Heart right ventricle (tissue), 16 donors: Measurements from ENCODE around the gene SLFN12. TPM values are rescaled to one million over a fixed set of nuclear protein-coding genes. Genes with fewer than 3 reads are reported as not detected.

Experiments used
- ATAC-seq, 8 donors: fragments of 200-7000 bp; cut with Tn5 transposase; one replicate each; pipeline ENCODE4 v1.9.1; 2020; ENCODE audit warnings: mild to moderate bottlenecking in 8 of 8, moderate library complexity in 8 of 8, moderate number of reproducible peaks in 1 of 8
- DNase-seq, 2 donors: peaks; one replicate each; pipeline ENCODE4 v3.0.0-alpha.2; 2020
- H3K27ac ChIP-seq, 10 donors: fragments of 200-600 bp; sonication (generic) in 2 of 10; one replicate each; pipeline versions ENCODE4 v1.5.0 to v1.8.0; 2020 to 2022; ENCODE audit warnings: mild to moderate bottlenecking in 3 of 10
- H3K27me3 ChIP-seq, 7 donors: fragments of 200-600 bp; one replicate each; pipeline ENCODE4 v1.8.0; 2021 to 2022; ENCODE audit warnings: mild to moderate bottlenecking in 2 of 7
- H3K36me3 ChIP-seq, 9 donors: fragments of 200-600 bp; sonication (generic) in 1 of 9; one replicate each; pipeline versions ENCODE4 v1.5.0 to v1.8.0; 2020 to 2022; ENCODE audit warnings: mild to moderate bottlenecking in 2 of 9
- H3K4me1 ChIP-seq, 9 donors: fragments of 200-600 bp; sonication (generic) in 1 of 9; one replicate each; pipeline versions ENCODE4 v1.5.0 to v1.8.0; 2020 to 2022; ENCODE audit warnings: mild to moderate bottlenecking in 4 of 9
- H3K4me3 ChIP-seq, 10 donors: fragments of 200-600 bp; sonication (generic) in 2 of 10; one replicate each; pipeline versions ENCODE4 v1.5.0 to v1.8.0; 2020 to 2022; ENCODE audit warnings: mild to moderate bottlenecking in 7 of 10, moderate library complexity in 2 of 10
- H3K9me3 ChIP-seq, 11 donors: fragments of 200-600 bp in 10 of 11; sonication (generic) in 2 of 11; one replicate each; pipeline versions ENCODE4 v1.5.0 to v1.8.0; 2013 to 2022; ENCODE audit warnings: mild to moderate bottlenecking in 2 of 11, control low read depth in 1 of 11, moderate library complexity in 1 of 11
- CTCF ChIP-seq, 9 donors: fragments of 200-600 bp; sonication (generic) in 2 of 9; IDR thresholded peaks; one replicate each; pipeline versions ENCODE4 v1.5.0 to v1.8.0; 2021 to 2022; ENCODE audit warnings: antibody characterized with exemption in 9 of 9, mild to moderate bottlenecking in 5 of 9, moderate library complexity in 1 of 9
- WGBS, 2 donors: extraction: QIAGEN DNeasy Blood & Tissue Kit; methylation state at CpG; one replicate each; pipeline ENCODE4 v1.1.7; 2013; ENCODE audit warnings: inconsistent platforms in 1 of 2; 5-methylcytosine and 5-hydroxymethylcytosine counted together
- intact Hi-C, 10 donors: fragments of 100-400 bp; cut with DNase I; formaldehyde crosslinking; loops; one replicate each; pipeline versions ENCODE4 v1.11.1 to v1.14.2; 2022
- polyA plus RNA-seq, 2 donors: library from polyadenylated mRNA; stranded (reverse); fragments of 200-250 nt; gene quantifications; one replicate each; pipeline ENCODE4 v1.2.3, GENCODE V29; 2013
- total RNA-seq, 10 donors: library from RNA; stranded (reverse); fragmentation: NEBNext Ultra II Directional in 3 of 10; extraction: Animal tissue kit (Norgen Biotek cat#: 25700) in 3 of 10; gene quantifications; one replicate each; pipeline versions ENCODE4 v1.2.1 to v1.2.4, GENCODE V29; 2021 to 2023
- donor health status: Arrhythmogenic right ventricular cardiomyopathy.
- donor health status: ischemic (EF 13 %, LVEDD 7.1; RV severe dilation, severe dysfunction).
- donor health status: healthy with polysubstance abuse.
- donor health status: DM: no; HTN: yes; CAD: no.
- donor health status: DM: no; HTN: no; CAD: no.
- donor health status: ischemic (EF 25% LVEDD 6.9; RV normal size, moderate dysfunction).
- donor health status: ischemic (EF 25% LVEDD 5.7; RV mildly dilated, moderate dysfunction).
- donor health status: healthy.
- donor health status: DM: yes; HTN: yes; CAD: no.
- donor health status: Ischemic cardiomyopathy.
- donor health status: ischemic (EF 35%, LVEDD 5.7; RV mildly dilated, moderate dysfunction).
- donor health status: nonischemic (EF 11% LVEDD 7.7; RV severe dilation, severe dysfunction).
- donor health status: DM: yes; HTN: yes; CAD: no.
- donor health status: PGD.
- donor health status: ischemic (EF 29% LVEDD 5.4; RV normal size, mild dysfunction).
- donor health status: nonischemic (EF 23%, LVEDD 6.1; RV moderate dilation, normal function).

The SLFN12 gene
- total and polyA plus RNA-seq, 12 donors = 0.96 to 7.8 (median 3.8) TPM

- H3K9me3 ChIP-seq = peaks cover 0 to 12% (median 0%) of the 10 kb centered on the region in 11 donors
- H3K27ac ChIP-seq = peak overlapping the region in 9 of 10 donors; percentile 28 to 99 (median 75)
- ATAC-seq (no peak), DNase-seq (no peak)
- WGBS, 2 donors = 11 to 18% methylated on average over 1 of the region's 1 CpG
- peaks cover 0 to 52% (median 15%) of the 10 kb centered on the region in 9 donors for H3K4me1 ChIP-seq
- intact Hi-C loops = loop anchor here in 5 of 10 donors (5.0 to 10.0 kb wide), 5 partner anchors 56 to 159 kb away; partner anchors contain the start of genes SLFN12 (in 3 of the 5) and SLFN12L (in 2 of the 5)
- H3K36me3 ChIP-seq = no peaks in the 10 kb centered on the region
- H3K27me3 ChIP-seq = peaks cover 0 to 17% (median 0%) of the 10 kb centered on the region in 7 donors
- peak overlapping the region in 4 of 10 donors; percentile 2 to 63 (median 26) for H3K4me3 ChIP-seq
- TF ChIP-seq CTCF (IDR thresholded peaks at IDR 0.05) = no peak
Measured at GRCh38 chr17:35376245-35376644, 56.1 kb downstream of the SLFN12 start.

- Histone ChIP-seq H3K27ac (peak overlapping the region; percentile 93 to 99 (median 97)), H3K36me3 (no peaks in the 10 kb centered on the region), H3K9me3 (peaks cover 0 to 23% (median 12%) of the 10 kb centered on the region in 11 donors), H3K4me3 (peak overlapping the region; percentile 50 to 76 (median 70)), H3K4me1 (peaks cover 0 to 62% (median 15%) of the 10 kb centered on the region in 9 donors), H3K27me3 (peaks cover 0 to 17% (median 0%) of the 10 kb centered on the region in 7 donors)
- DNase-seq (no peak), ATAC-seq (no peak)
- no peak for TF ChIP-seq CTCF (IDR thresholded peaks at IDR 0.05)
- intact Hi-C loops = loop anchor here in 5 of 10 donors (2.0 to 10.0 kb wide), 7 partner anchors 57 to 160 kb away; partner anchors contain the start of genes SLFN12 (in 4 of the 5) and SLFN12L (in 2 of the 5)
- 35 to 58% methylated on average over 3 of the region's 3 CpGs for WGBS, 2 donors
Measured at GRCh38 chr17:35374766-35375344, 57.4 kb downstream of the SLFN12 start.

- intact Hi-C loops = loop anchor here in 4 of 10 donors (2.0 to 10.0 kb wide), 6 partner anchors 59 to 161 kb away; partner anchors contain the start of genes SLFN12 (in 3 of the 4) and SLFN12L (in 2 of the 4)
- WGBS, 2 donors = 2 to 3% methylated on average over 47 of the region's 47 CpGs
- peak; percentile 65 to 87 (median 78) for ATAC-seq
Measured at GRCh38 chr17:35373984-35374765, 58.1 kb downstream of the SLFN12 start.

More at GRCh38 chr17:35373984-35374765, 58.1 kb downstream of the SLFN12 start:
- TF ChIP-seq CTCF (IDR thresholded peaks at IDR 0.05) = no peak
- Histone ChIP-seq H3K27ac (peak overlapping the region; percentile 93 to 99 (median 97)), H3K4me1 (peaks cover 0 to 65% (median 15%) of the 10 kb centered on the region in 9 donors), H3K9me3 (peaks cover 0 to 21% (median 12%) of the 10 kb centered on the region in 11 donors), H3K27me3 (peaks cover 0 to 17% (median 0%) of the 10 kb centered on the region in 7 donors), H3K36me3 (peaks cover 0 to 4% (median 2%) of the 10 kb centered on the region in 9 donors), H3K4me3 (peak overlapping the region; percentile 50 to 76 (median 70))
- DNase-seq = peak; percentile 46 to 69
